Measurements from ENCODE around the gene CD6.

- TF ChIP-seq CTCF (IDR thresholded peaks at IDR 0.05; ENCODE audit: insufficient read depth, low read length) (no peak), POLR2AphosphoS5 (IDR thresholded peaks at IDR 0.05; ENCODE audit: low read depth) (no peak), REST (IDR thresholded peaks at IDR 0.05; ENCODE audit: insufficient replicate concordance, low read depth) (no peak)
Observed at GRCh38 chr11:61049859-61050258, 78.4 kb downstream of the CD6 start.

Measured in HL-60 (cell line).